ENCODE results near the gene TNXB. TPM values are rescaled to one million over a fixed set of nuclear protein-coding genes. Genes with fewer than 3 reads are reported as not detected.
"Not testable (repeated sequence)": the region's sequence is repeated elsewhere in the genome, so short reads cannot be mapped to it uniquely, and the experiment has no call there.

Gene TNXB
- total RNA-seq, 1 experiment from 2014 or later, result 3.6 TPM

DNA sequence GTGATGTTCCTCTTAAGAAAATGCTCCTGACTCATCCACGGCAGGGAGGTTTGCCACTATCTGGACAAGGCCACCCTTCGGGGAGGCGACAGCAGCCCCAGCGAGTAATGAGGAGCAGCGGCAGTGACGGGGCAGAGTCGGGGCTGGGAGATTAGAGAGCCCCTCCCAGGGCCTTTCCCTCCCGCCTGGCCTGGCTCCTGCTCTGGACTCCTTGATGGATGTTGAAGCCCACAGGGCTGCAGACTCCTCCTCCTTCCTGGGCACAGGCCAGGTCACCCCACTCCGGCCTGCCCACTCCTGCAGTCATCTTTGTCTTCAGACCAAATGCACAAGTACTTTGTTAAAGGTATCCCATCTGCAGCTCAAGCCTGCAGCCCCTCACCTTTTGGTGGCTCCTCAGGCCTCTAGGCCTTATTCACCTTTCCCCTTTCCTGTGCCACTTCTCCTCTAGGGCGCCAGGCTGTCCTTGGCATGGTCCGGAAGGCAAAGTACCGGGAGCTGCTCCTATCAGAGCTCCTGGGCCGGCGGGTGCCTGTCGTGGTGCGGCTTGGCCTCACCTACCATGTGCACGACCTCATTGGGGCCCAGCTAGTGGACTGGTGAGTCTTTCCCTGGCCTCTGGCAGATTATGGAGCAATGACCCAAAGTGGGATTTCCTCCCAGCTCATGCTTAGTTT lies 96.1 kb downstream of the TNXB start:
- H3K4me3 ChIP-seq, DNase-seq, H3K9me3 ChIP-seq, H3K27me3 ChIP-seq, H3K36me3 ChIP-seq: not testable (repeated sequence)

GRCh38 chr6:32010856-32011530 lies 98.1 kb downstream of the TNXB start:
- not testable (repeated sequence) for H3K4me3 ChIP-seq, DNase-seq, H3K9me3 ChIP-seq, H3K27me3 ChIP-seq, H3K36me3 ChIP-seq

DNA sequence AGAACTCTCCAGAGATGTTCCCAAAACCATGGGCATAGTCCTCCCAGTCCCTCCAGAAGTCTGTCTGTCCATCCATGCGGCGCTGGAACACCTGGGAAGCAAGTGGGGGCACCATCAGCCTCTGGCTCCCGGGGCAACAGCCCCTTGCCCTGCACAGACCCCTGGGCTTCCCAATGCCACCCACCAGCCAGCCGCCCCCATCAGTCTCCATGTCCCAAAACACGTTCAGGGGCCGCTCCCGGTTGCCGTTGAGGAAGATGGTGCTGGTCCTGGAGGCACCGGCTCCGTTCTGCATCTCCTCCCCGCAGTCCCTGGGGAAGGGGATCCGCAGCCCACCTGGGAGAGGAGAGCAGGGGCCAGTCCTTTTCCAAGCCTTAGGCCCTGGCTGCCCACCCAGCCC lies 99.6 kb downstream of the TNXB start:
- H3K9me3 ChIP-seq, H3K4me3 ChIP-seq, DNase-seq, H3K27me3 ChIP-seq, H3K36me3 ChIP-seq: not testable (repeated sequence)

- not testable (repeated sequence) for H3K27me3 ChIP-seq, H3K9me3 ChIP-seq, H3K4me3 ChIP-seq, H3K36me3 ChIP-seq, DNase-seq
Measured at GRCh38 chr6:32008616-32009015, 100.5 kb downstream of the TNXB start.

DNA sequence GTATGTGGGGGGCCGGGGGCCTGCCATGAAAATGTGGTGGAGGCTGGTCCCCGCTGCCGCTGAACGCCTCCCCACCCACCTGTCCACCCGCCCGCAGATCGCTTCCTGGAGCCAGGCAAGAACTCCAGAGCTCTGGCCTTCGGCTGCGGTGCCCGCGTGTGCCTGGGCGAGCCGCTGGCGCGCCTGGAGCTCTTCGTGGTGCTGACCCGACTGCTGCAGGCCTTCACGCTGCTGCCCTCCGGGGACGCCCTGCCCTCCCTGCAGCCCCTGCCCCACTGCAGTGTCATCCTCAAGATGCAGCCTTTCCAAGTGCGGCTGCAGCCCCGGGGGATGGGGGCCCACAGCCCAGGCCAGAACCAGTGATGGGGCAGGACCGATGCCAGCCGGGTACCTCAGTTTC lies 101.1 kb downstream of the TNXB start:
- DNase-seq, H3K9me3 ChIP-seq, H3K4me3 ChIP-seq, H3K27me3 ChIP-seq, H3K36me3 ChIP-seq: not testable (repeated sequence)

DNA sequence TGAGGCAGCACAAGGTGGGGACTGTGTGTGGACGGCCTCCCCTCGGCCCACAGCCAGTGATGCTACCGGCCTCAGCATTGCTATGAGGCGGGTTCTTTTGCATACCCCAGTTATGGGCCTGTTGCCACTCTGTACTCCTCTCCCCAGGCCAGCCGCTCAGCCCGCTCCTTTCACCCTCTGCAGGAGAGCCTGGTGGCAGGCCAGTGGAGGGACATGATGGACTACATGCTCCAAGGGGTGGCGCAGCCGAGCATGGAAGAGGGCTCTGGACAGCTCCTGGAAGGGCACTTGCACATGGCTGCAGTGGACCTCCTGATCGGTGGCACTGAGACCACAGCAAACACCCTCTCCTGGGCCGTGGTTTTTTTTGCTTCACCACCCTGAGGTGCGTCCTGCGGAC lies 102.1 kb downstream of the TNXB start:
- not testable (repeated sequence) for H3K36me3 ChIP-seq, H3K4me3 ChIP-seq, H3K27me3 ChIP-seq, H3K9me3 ChIP-seq, DNase-seq

- not testable (repeated sequence) for H3K27me3 ChIP-seq, H3K9me3 ChIP-seq, H3K4me3 ChIP-seq, DNase-seq, H3K36me3 ChIP-seq
Measured at GRCh38 chr6:32005991-32006529, 103.1 kb downstream of the TNXB start.

DNA sequence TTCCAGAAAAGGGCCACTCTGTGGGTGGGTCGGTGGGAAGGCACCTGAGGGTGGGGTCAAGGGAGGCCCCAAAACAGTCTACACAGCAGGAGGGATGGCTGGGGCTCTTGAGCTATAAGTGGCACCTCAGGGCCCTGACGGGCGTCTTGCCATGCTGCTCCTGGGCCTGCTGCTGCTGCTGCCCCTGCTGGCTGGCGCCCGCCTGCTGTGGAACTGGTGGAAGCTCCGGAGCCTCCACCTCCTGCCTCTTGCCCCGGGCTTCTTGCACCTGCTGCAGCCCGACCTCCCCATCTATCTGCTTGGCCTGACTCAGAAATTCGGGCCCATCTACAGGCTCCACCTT lies 103.6 kb downstream of the TNXB start:
- not testable (repeated sequence) for H3K27me3 ChIP-seq, H3K9me3 ChIP-seq, H3K4me3 ChIP-seq, DNase-seq, H3K36me3 ChIP-seq

GRCh38 chr6:32004864-32005537 lies 104.1 kb downstream of the TNXB start:
- not testable (repeated sequence) for H3K4me3 ChIP-seq, H3K27me3 ChIP-seq, H3K36me3 ChIP-seq, DNase-seq, H3K9me3 ChIP-seq

GRCh38 chr6:32004393-32004792 lies 104.7 kb downstream of the TNXB start:
- H3K4me3 ChIP-seq, DNase-seq, H3K27me3 ChIP-seq: not testable (repeated sequence)

GRCh38 chr6:32003301-32003700 lies 105.8 kb downstream of the TNXB start:
- DNase-seq, H3K27me3 ChIP-seq, H3K4me3 ChIP-seq, H3K36me3 ChIP-seq, H3K9me3 ChIP-seq: not testable (repeated sequence)

More at GRCh38 chr6:32004393-32004792, 104.7 kb downstream of the TNXB start:
- H3K9me3 ChIP-seq, H3K36me3 ChIP-seq: not testable (repeated sequence)

- not testable (repeated sequence) for DNase-seq, H3K9me3 ChIP-seq, H3K36me3 ChIP-seq, H3K27me3 ChIP-seq, H3K4me3 ChIP-seq
Measured at GRCh38 chr6:32002546-32003268, 106.4 kb downstream of the TNXB start.

DNA sequence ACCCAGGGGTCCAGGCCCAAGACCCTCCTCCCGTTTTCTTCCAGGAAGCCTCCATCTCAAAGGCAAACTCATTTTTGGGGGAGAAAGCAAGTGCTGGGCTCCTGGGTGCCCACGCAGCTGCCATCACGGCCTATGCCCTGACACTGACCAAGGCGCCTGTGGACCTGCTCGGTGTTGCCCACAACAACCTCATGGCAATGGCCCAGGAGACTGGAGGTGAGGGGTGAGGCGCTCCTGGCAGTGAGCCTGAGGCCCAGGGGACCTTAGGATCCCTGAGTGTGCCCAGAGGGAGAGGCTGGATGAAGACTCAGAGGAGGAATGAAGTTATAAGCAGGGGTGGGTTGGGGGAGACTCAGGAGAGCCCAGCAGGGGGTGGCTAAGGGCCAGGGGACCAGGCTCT lies 112.8 kb downstream of the TNXB start:
- not testable (repeated sequence) for H3K27me3 ChIP-seq, DNase-seq, H3K36me3 ChIP-seq, H3K9me3 ChIP-seq, H3K4me3 ChIP-seq

DNA sequence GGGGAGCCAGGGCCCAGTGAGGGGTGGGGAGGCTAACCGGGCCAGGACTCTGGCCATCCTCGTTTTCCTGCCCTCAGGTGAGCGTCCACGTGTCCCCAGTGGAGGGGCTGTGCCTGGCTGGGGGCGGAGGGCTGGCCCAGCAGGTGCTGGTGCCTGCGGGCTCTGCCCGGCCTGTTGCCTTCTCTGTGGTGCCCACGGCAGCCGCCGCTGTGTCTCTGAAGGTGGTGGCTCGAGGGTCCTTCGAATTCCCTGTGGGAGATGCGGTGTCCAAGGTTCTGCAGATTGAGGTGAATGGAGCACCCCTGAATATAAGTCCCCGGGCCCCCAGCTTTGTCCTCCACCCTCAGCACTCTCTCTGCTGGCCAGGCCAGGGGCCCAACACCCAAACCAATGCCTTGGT lies 114.7 kb downstream of the TNXB start:
- not testable (repeated sequence) for H3K9me3 ChIP-seq, H3K27me3 ChIP-seq, DNase-seq, H3K4me3 ChIP-seq, H3K36me3 ChIP-seq
